H7 (cell line): Measurements from ENCODE around the gene PTPRH. TPM values are rescaled to one million over a fixed set of nuclear protein-coding genes. Genes with fewer than 3 reads are reported as not detected.

ENCODE experiments used
- DNase-seq: peaks from one replicate; pipeline ENCODE4 v3.0.0; 2012
- H3K27me3 ChIP-seq: 2 replicates; pipeline ENCODE4 v1.6.0; 2011; ENCODE audit warnings: mild to moderate bottlenecking, low read length; ENCODE audit not compliant: control insufficient read depth, insufficient read depth
- H3K36me3 ChIP-seq: replicated peaks from 2 replicates; pipeline ENCODE4 v1.5.1; 2011; ENCODE audit warnings: low read length; ENCODE audit not compliant: control insufficient read depth, insufficient read depth
- H3K4me3 ChIP-seq: 2 replicates; pipeline ENCODE4 v1.5.1; 2011; ENCODE audit warnings: low read depth, mild to moderate bottlenecking, control low read depth, low read length, moderate library complexity; ENCODE audit not compliant: insufficient read depth
- total RNA-seq: library from RNA; depleted of rRNA; stranded (reverse); fragments of >200 nt; shearing (Covaris generic); gene quantifications from 2 replicates; pipeline ENCODE4 v1.2.3, GENCODE V29; 2014; rRNA removed

Gene PTPRH, protein sequence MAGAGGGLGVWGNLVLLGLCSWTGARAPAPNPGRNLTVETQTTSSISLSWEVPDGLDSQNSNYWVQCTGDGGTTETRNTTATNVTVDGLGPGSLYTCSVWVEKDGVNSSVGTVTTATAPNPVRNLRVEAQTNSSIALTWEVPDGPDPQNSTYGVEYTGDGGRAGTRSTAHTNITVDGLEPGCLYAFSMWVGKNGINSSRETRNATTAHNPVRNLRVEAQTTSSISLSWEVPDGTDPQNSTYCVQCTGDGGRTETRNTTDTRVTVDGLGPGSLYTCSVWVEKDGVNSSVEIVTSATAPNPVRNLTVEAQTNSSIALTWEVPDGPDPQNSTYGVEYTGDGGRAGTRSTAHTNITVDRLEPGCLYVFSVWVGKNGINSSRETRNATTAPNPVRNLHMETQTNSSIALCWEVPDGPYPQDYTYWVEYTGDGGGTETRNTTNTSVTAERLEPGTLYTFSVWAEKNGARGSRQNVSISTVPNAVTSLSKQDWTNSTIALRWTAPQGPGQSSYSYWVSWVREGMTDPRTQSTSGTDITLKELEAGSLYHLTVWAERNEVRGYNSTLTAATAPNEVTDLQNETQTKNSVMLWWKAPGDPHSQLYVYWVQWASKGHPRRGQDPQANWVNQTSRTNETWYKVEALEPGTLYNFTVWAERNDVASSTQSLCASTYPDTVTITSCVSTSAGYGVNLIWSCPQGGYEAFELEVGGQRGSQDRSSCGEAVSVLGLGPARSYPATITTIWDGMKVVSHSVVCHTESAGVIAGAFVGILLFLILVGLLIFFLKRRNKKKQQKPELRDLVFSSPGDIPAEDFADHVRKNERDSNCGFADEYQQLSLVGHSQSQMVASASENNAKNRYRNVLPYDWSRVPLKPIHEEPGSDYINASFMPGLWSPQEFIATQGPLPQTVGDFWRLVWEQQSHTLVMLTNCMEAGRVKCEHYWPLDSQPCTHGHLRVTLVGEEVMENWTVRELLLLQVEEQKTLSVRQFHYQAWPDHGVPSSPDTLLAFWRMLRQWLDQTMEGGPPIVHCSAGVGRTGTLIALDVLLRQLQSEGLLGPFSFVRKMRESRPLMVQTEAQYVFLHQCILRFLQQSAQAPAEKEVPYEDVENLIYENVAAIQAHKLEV
- 0.41 and 2.3 TPM in 2 replicates for total RNA-seq

DNA sequence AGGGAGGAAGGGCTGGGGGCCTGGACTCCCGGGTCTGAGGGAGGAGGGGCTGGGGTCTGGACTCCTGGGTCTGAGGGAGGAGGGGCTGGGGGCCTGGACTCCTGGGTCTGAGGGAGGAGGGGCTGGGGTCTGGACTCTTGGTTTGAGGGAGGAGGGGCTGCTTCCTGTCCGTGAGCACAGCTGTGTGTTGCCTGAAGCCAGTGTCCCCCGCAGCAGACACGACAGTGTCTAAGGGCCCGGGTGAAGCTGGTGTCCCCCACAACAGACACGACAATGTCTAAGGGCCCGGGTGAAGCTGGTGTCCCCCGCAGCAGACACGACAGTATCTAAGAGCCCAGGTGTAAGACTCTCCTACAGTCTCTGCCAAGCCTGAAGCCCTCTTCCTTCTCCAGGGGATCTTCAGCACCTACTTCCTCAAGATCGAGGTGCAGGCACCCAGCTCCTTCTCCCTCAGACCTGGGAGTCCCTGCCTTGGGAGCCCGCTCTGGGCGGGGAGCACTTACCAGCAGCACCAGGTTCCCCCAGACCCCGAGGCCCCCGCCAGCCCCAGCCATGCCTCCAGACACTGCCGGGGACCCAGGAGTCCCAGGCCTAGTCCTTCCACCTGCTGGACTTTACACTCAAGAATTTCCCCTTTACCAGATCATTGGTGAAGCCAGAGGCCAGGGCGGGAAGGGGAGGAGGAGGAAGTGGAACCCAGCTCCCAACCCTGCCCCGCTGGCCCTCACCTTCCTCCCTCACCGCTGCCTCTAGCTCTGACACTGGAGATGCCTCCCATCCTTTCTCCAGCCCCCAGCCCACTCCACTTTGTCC is at the start of gene PTPRH:
TSS of gene PTPRH (minus strand) at position 622 of the 813 bp plus-strand sequence. CDS start at position 554, 68 bp downstream.
- H3K4me3 ChIP-seq, result no peak within 1 kb of the TSS
- peak; percentile 28 for DNase-seq
- H3K27me3 ChIP-seq, result no peaks in the 10 kb centered on the region
- no peaks in the 10 kb centered on the region for H3K36me3 ChIP-seq

DNA sequence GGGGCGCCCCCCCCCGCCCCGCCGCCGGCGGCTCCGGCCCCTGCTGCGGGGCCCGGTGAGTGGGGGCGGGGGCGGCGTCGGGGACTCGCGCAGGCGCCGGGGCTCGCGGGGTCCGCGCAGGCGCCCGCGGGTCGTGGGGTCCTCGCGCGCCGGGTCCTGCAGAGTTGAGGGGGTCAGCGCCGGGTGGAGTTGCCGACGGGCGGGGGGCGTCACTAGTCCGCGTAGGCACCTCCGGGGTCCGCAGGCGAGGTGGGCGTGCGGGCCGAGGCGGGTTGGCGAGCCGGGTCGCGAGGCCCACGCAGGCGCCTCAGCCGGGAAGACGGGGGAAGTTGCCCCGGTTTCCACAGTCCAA is 49.2 kb upstream of the PTPRH start:
- Histone ChIP-seq H3K4me3 (peak overlapping the region; percentile 99), H3K36me3 (no peaks in the 10 kb centered on the region; the same call in 1 of the 2 replicates), H3K27me3 (no peaks in the 10 kb centered on the region)
- peak; percentile 86 for DNase-seq

DNA sequence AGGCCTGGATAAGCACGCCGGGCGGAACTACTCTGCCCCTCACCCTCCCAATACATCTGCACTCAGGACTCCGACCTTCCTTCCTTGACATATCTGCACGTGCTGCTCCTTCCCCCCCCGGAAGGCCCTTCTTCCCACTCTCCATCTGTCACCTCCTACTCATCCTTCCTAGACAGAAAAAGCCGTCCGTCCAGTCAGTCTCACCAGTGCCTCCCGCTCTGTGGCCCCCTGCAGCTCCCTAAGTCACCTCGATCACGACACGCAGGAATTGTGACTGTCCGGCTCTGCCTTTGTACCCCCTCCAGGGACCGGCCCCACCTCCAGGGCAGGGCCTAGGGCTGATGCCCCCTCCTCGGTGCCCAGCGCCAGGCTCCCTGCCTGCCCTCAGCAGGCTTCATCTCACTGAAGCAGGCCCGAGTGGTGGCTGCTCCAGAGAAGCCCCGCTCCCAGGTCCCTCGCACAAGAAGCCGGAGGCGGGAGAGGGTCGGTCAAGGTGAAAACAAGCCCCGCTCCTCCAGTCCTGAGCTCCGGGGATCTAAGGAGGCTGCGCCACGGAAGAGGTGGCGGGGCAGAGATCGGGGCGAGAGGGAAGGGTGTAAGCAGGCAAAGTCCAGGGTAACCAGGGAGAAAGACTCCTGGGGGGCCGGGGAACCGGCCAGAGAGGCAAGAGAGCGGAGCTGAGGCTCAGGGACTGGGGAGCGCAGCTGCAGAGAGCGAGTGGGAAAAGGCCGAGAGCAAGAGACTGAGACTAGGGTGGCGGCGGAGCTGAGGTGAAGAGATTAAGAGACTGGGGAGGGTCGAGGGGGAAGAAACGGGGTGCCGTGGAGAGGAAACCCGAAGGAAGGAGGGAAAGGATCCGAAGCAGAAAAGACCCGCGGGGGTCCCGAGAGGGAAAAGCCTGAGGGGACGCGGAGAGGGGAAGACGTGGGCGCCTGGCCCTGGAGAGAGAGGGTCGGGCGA is 48.4 kb upstream of the PTPRH start:
- H3K36me3 ChIP-seq, result no peaks in the 10 kb centered on the region; the same call in 1 of the 2 replicates
- H3K27me3 ChIP-seq, result no peaks in the 10 kb centered on the region
- DNase-seq, result peak; percentile 81
- peak overlapping the region; percentile 99 for H3K4me3 ChIP-seq

DNA sequence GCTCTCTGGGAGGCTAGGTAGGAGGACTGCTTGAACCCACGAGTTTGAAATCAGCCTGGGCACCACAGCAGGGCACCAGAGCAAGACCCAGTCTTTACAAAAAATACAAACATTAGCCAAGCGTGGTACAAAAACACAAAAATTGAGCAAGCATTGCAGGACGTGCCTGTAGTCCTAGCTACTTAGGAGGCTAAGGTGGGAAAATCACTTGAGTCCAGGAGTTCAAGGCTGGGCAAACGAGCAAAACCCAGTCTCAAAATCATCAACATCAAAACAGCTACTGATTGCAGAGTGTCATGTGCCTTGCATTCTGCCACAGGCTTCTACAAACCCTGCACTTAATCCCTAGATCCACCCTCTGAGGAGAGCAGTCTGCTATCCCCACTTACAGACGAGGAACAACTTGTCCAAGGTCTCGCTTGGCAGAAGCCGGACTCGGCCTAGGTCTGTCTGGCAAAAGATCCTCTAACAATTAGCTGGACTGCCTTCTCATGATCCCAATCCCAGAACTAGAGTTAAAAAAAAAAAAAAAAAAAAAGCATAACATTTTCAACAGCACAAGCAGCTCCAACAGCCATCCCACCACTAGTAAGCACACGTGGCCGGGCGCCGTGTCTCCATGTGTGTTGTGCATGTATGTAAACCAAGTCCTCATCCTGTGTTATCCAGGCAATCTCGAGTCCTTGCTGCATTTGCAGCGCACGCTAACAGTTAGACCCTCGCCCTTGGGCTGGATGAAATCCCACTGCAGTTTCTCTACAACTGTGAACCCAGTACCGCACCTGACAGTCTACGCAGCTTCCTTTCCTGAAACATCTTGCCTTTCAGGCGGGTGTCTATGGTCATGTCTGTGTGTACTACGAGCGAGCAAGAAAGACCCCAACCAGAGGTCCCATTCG is 47.5 kb upstream of the PTPRH start:
- no peaks in the 10 kb centered on the region; the same call in 1 of the 2 replicates for H3K36me3 ChIP-seq
- DNase-seq, result no peak

DNA sequence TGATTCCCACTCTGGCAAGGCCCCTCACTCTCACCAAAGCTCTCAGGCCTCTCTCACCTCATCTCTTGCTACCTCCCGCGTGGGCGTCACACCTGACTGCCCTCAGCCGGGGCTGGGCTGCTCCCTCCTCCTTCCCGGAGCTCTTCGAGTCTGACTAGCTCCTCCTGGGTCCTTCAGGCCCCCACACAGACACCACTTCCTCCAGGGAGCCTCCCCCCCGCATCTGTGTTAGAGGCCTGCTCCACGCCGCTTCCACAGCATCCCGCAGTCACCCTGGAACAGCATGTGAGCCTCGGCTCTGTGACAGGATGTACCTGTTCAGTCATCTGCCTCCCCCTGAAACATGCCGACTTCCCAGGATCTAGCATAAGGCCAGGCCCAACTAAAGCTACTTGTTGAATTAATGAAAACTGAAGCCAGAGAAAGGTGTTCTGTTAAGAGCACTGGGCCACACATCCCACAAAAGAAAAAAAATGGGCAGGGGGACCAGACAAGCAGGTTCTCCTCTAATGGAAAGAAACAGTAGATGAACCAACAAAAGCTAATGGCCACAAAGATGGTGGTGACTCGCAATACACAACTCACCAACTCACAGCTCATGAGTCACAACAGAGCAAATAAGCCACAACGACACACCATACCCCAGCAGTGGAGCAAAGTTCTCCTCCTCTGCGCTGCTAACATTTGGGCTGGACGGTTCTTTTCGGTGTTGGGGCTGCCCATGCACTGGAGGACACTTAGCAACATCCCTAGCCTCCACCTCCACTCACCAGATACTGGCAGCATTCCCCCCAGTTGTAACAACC is 46.5 kb upstream of the PTPRH start:
- no peaks in the 10 kb centered on the region; the same call in 1 of the 2 replicates for H3K36me3 ChIP-seq
- H3K27me3 ChIP-seq, result no peaks in the 10 kb centered on the region
- peak; percentile 56 for DNase-seq
- no peak overlapping the region for H3K4me3 ChIP-seq

More for the DNA sequence above, 47.5 kb upstream of the PTPRH start:
- H3K4me3 ChIP-seq, result peak overlapping the region; percentile 99
- no peaks in the 10 kb centered on the region for H3K27me3 ChIP-seq

DNA sequence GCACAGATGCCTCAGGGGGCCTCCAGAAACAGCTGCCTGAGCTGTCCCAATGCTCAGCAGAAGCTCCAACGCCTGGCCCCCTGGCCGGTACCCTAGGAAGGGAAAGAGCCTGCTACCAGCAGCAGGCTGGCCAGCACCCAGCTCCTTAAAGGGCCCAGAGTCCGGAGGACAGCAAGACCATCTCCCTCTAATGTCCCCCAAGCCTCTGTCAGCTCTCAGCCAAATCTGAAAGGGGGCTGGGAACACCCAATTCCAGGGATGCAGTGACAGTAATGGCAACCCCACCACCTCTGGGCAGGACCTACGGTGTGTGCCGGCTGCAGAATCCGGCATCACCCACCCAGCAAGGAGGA is 45.3 kb upstream of the PTPRH start:
- H3K4me3 ChIP-seq, result no peak overlapping the region
- H3K27me3 ChIP-seq, result no peaks in the 10 kb centered on the region
- H3K36me3 ChIP-seq, result no peaks in the 10 kb centered on the region; the same call in 1 of the 2 replicates
- peak; percentile 52 for DNase-seq

DNA sequence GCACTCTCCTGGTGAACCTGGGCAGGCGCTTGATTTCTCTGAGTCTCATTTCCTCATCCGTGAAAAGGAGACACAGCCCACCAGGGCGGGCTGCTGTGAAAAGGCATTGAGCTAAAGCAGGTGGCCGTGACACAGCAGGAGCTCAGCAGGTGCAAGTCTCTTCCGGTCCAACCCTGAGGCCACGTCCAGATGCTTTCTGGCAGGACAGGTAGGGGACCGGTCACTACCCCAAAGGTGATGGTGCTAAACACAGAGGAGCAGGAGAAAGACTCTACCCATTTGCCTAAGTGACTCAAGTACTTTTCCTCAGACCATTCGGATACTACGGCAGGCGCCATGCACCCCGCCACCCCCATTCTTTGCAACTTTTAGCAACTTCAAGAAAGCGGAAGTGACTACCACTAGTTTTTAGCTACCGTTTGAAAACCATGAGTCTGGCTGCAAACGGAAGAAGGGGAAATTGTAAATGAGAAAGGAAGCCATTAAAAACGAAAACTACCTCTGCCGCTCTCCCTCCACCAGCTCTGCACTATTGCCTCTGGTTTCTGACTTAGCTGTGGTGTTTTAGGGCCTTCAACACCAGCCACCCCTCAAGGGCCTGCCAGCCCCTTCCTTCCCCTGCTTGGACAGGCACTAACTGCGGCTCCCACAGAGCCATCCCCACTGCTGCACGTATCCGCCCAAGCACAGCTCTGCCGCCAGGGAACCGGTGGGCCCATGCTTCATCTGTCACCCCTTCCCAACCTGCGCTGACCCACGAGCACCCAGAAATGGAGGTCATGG is 44.7 kb upstream of the PTPRH start:
- peak; percentile 64 for DNase-seq

DNA sequence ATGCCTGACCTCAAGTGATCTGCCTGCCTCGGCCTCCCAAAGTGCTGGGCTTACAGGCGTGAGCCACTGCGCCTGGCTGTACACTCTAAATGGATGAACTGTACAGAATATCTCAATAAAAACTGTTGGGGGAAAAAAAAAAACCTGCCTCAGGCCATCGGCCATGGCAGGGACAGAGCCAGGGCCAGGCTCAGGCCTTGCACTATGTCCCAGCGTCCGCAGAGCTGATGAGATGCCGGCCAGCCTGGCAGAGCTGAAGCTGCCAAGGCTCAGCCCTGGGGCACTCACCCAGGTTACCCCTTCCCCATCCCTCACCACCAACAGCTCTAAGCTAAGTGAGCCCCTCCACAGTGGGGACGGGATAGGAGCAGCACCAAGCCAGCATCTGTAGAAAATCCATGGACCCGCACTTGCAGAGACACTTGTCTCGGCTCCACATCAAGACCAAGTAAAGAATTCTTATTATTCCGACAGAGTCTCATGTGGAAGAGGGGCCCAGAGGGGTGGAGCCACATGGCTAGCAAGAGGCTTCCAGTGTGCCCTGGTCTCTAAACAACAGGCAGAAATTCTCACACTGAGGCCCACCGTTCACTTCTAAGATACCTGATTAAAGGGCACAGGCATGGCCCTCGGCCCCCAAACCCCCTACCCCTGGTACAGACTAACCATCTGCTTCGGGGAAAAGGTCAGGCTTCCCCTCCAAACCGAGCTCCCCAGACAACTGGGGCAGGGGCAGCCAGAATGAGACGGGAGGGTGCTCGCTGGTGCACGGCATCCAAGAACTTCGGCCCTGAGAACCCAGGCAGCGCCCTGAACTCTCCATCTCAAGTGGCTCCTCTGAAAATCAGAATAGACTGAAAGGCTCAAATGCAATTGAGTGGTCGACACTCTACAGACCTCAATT is 43.7 kb upstream of the PTPRH start:
- DNase-seq, result peak; percentile 42
- Histone ChIP-seq H3K27me3 (no peaks in the 10 kb centered on the region), H3K36me3 (no peaks in the 10 kb centered on the region; the same call in 1 of the 2 replicates), H3K4me3 (no peak overlapping the region)

More for the DNA sequence above, 44.7 kb upstream of the PTPRH start:
- Histone ChIP-seq H3K27me3 (no peaks in the 10 kb centered on the region), H3K4me3 (no peak overlapping the region), H3K36me3 (no peaks in the 10 kb centered on the region; the same call in 1 of the 2 replicates)

DNA sequence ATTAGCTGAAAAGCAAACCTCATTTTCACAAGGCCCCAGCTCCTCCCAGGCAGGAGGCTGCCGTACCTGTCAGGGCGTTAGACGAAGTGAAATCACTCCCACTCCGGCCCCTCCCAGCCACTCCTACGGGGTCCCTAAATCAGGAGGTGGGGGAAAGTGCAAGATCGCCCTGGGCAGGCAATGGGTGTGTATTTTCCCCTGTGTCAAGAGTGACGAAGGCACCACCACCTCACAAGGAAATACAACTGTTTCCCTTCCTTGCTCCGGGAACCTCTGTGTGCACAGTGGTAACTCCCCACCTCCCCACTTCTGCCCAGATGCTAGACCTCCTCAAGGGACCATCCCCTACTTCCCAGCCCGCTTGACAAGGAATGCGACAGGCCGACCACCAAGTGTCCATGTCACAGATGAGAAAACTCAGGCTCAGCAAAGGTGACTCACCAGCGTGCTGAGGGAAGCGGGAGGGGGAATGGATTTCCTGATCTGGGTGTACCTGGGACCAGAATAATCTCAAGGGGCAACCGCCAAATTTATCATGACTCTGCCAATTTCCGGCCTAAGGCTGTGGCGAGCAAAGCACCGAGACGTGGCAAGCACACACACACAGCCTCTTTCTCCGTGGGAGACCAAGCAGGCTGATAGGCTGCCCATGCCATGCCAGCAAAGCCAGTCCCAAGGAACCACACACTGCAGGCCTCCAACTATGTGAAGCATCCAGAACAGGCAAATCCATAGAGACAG is 42.2 kb upstream of the PTPRH start:
- H3K27me3 ChIP-seq, result no peaks in the 10 kb centered on the region
- peaks cover 3% of the 10 kb centered on the region for H3K36me3 ChIP-seq
- peak; percentile 35 for DNase-seq
- no peak overlapping the region for H3K4me3 ChIP-seq
